Stimulated activated CD4-positive, alpha-beta T cell treated with anti-CD3 and anti-CD28 coated beads, Interleukin-4, amount 100 ng/mL, for 4 hours (primary cell): ENCODE results near the gene KCNIP4.

ENCODE experiments used
- DNase-seq, 2 experiments: peaks; one replicate each; pipeline ENCODE4 v3.0.0-alpha.2; 2020

KCNIP4 gene

DNA sequence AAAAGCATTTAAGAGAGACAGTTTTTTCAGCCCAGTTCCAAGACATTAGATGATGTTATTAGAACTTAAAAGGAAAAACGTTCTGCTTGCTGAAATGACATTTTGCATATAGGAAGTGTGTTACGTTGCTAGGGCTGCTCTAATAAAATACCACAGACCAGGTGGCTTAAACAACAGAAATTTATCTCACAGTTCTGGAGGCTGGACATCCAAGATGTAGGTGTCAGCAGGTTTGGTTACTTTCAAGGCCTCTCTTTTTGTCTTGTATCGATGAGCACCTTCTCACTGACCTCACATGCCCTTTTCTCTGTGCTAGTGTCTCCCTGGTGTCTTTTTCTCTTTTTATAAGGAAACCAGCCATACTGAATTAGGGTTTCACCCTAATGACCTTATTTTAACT lies 1043.6 kb downstream of the KCNIP4 start:
- no peak for DNase-seq

GRCh38 chr4:20901851-20902250 lies 1046.7 kb downstream of the KCNIP4 start:
- DNase-seq: no peak

DNA sequence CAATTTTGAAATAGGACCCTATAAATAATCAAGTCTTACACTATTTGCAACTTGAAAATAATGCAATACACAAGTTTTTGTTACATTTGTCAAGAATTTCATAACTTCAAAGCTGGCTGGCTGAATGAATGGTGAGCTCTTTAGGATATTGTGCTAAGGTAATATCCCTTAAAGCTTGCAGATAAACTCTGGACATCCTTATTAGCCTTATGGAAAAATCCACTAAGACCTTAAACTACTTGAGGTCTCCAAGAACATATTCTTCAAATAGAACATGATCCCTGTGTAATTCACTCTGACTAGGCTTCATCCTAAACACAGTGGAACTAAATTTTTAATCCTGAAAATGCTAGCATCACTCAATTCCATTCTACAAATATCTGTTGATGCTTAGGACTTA lies 1049.0 kb downstream of the KCNIP4 start:
- no peak for DNase-seq

GRCh38 chr4:20895988-20896387 lies 1052.6 kb downstream of the KCNIP4 start:
- DNase-seq: no peak

GRCh38 chr4:20895208-20895607 lies 1053.4 kb downstream of the KCNIP4 start:
- no peak for DNase-seq

GRCh38 chr4:20890761-20891160 lies 1057.8 kb downstream of the KCNIP4 start:
- no peak for DNase-seq

GRCh38 chr4:20889901-20890300 lies 1058.7 kb downstream of the KCNIP4 start:
- no peak for DNase-seq

- DNase-seq: no peak
Measured at GRCh38 chr4:20883677-20884076, 1064.9 kb downstream of the KCNIP4 start.

GRCh38 chr4:20883231-20883630 lies 1065.3 kb downstream of the KCNIP4 start:
- no peak for DNase-seq

GRCh38 chr4:20882500-20882899 lies 1066.1 kb downstream of the KCNIP4 start:
- DNase-seq: no peak

GRCh38 chr4:20881658-20882057 lies 1066.9 kb downstream of the KCNIP4 start:
- no peak for DNase-seq

DNA sequence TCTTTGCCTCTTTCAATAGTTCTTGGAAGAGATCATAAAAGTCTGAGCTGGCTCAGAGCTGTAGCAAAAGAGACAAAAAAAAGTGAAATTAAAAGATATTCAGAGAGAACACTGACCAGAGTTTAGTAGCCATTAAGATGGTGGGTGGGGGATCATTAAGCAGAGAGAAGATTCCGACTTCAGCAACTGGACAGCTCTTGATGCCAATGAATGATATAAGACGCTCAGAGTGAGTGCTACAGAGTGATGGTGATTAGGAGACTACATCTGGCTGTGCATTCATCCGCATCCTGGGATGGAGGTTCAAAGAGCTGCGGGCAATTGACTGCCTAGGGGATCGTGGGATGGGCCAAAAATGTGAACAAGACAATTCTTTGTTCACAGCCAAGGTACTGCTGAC lies 1069.8 kb downstream of the KCNIP4 start:
- no peak for DNase-seq

DNA sequence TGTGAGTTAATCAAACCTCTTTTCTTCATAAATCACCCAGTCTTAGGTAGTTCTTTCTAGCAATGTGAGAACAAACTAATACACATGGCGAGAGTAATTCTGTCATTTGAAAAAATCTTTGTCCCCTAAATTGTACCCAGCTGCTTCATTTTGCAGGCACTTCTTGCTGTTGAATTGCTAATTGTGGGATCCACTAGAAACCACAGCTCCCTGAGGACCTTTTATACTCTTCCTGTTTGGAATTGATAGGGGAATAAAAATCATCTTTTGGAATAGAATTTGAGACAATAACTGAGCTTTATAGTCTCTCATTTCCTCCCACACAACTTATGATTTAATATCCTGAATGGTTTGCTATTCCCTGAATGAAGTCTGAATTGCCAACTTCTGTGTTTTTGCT lies 1078.1 kb downstream of the KCNIP4 start:
- no peak for DNase-seq

- DNase-seq: no peak
Measured at GRCh38 chr4:20868108-20868507, 1080.5 kb downstream of the KCNIP4 start.

DNA sequence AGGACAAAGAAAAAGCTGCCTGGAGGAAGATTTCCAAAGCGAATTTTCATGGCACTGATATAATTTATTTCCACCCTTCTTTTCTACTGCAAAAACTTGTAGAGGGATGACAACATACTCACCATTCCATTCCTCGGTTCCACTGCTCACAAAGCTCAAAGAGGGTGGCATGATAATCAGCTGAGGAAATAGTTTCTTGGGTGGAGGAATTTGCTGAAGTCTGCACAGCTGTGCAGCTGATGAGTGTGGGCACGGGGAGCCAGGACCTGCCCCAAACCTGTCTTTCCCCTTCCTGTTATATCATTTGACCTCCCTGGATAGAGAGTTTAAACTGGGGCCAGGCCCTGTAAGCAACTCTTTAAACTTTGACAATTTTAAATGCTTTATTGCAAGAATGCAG lies 1087.7 kb downstream of the KCNIP4 start:
- no peak for DNase-seq

DNA sequence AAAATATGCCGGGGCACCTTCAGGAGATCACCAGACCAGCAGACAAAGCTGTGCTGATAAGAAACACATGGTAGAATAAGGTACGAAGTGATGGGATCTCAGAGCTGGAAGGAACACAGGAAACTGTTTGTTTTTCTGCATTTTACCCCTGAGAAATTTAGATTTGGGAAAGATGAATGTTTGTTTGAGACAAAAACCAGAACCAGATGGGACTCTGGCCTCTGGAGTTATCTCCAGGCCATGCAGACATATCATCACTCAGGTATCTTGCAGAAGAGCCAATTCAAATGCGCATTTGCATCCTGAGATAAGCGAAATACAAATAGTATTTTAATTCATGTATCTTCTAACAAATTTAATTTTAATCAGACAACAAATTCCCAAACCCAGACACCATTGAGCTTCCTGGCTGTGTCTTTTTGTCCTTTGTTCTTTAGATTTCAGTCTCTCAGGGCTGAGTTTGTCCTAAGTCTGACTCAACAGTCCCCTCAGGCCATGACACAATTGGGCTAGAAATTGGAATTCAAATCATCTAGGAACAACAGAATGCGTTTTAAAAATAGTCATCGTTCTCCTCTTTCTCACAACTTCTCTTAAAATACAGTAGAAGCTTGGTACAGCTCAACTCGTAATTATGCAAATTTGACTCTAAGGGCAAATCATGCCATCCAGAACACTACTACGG lies 1089.3 kb downstream of the KCNIP4 start:
- no peak for DNase-seq

DNA sequence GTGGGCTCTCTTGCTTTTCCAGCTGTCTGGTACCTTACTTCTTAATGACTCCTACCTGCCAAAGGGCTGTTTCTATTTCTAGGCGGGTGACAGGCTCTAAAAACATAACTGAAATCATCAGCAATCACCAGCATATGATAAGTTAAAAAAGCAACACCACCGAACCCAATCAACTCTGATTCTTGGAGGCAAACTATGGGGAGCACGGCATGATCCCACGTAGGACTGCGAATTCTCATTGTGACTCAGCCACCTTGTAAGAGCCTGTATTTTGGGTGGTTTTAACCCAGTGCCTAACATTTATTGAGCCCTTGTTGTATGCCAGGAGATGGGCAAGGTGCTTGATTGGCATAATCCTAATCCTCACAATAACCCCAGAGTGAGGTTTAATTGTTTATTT lies 1091.5 kb downstream of the KCNIP4 start:
- no peak for DNase-seq

DNA sequence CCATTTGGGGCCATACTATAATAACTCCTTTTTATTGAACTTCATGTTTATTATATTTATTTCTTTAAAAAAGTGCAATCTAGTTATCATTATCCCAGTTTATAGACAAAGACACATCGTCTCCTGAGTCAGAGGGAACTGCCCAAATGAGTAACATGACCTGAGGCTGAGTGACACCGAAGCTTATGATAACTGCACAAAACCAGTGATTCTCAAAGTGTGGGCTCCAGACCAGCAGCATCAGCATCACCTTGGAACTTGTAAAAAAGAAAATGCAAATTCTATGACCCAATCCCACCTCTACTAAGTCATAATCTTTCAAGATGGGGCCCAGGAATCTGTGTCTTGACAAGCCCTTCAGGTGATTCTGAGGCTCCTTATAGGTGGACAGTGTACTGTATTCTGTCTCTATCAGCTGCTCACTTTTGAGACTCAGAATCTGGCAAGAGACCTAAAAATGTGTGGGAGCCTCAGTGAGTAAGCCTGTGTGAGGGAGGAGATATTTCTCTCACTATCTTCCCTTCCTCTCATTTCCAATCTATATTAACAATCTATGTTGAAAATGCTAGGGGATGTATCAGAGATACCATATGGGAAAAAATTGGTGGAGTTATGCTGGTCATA lies 1101.3 kb downstream of the KCNIP4 start:
- no peak for DNase-seq

DNA sequence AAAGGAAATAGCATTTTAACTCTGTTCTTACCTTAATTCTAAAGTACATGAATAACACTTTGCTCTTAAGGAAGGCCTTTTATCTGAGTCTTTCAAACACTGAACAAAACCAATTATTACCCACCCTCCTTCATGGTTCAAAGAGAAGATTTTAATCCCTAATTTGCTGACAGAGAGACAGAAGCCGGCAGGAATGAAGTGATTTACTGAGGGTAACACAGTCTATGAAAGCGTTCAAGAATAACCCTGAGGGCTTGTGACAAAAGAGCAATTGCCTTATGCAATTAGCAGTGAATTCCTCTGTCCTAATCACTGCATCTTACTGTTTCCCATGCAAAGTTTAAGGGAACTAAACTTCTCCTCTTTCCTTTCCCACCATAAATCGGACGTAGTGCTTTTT lies 1104.3 kb downstream of the KCNIP4 start:
- DNase-seq: no peak

DNA sequence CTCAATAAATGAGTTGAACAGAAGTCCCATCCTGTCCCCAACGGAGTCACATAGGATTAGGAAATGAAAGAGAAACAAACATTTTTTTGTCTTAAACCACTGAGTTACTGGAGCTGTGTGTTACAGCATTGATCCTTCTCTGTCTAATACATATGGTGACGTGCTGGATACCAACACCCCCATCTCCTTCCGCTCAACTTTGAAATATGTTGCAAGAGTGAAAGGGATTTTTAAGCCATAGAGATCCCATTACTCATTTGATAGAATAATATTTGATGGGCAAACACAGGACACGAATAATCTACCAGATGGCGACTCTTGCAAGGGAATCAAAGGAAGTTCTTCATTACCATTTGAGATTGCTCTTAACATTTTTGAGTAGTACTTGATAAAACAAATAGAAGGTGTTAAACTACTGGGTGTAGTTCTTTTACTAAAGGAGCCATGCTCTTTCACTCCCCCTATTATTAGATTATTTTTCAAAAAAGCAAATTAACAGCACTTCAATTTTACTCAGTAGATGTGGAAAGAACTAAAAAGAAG lies 1107.9 kb downstream of the KCNIP4 start:
- no peak for DNase-seq

- DNase-seq: no peak
Measured at GRCh38 chr4:20839957-20840356, 1108.6 kb downstream of the KCNIP4 start.

DNA sequence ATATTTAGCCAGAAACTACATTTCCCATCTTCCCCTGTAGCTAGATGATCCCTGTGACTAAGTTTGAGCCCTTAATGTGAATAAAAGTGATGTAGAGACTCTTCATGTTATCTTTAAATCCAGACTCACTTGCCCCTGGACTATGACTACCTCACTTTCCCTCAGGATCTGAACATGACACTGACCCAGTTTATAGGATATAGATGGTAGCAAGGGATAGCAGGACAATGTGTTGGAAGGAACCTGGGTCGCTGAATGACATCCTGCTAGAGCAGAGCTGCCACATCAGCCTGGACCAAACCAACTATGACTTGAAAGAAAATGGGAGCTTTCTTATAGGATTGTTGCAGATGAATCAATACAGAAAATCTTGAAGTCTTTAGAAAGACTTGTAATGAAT lies 1110.1 kb downstream of the KCNIP4 start:
- DNase-seq: no peak

GRCh38 chr4:20832826-20833225 lies 1115.7 kb downstream of the KCNIP4 start:
- DNase-seq: no peak

DNA sequence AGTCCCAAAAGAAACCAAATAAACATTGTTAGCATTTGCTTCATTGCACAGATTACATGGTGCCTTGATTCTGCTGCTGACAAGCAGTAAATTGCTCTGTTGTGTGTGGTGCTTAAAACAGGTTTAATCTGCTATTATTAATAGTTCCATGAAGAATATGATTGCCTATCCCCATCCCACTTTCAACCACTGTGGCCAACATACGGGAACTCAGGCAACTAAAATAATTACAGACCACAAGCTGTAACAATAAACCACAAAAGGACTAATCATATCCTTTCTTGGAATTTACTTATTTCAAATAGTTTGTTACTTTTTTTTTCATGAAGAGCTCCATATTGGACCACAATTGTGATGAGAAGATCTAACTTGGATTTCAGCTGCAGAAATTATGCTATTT lies 1116.8 kb downstream of the KCNIP4 start:
- no peak for DNase-seq
